Mesenchymal stem cell (in vitro differentiated cells and primary cell): ENCODE measurements around the gene NNMT.

Source experiments
- DNase-seq: peaks from one replicate; pipeline ENCODE4 v3.0.0-alpha.2; 2013
- H2AFZ ChIP-seq: one replicate; pipeline ENCODE4 v1.6.1; 2013; ENCODE audit warnings: low read depth, mild to moderate bottlenecking, control low read depth, inconsistent platforms, low read length, moderate library complexity
- H2AK5ac ChIP-seq: 2 replicates; pipeline ENCODE4 v1.6.1; 2013; ENCODE audit warnings: low read length, moderate library complexity, mild to moderate bottlenecking, inconsistent platforms; ENCODE audit not compliant: severe bottlenecking
- H2BK120ac ChIP-seq: one replicate; pipeline ENCODE4 v1.6.1; 2013; ENCODE audit warnings: low read depth, mild to moderate bottlenecking, inconsistent platforms, low read length, moderate library complexity
- H2BK12ac ChIP-seq, 2 experiments: one replicate each; pipeline ENCODE4 v1.6.1; 2013; ENCODE audit warnings: inconsistent platforms in 2 of 2, low read length in 2 of 2, mild to moderate bottlenecking in 2 of 2, moderate library complexity in 2 of 2, control low read depth in 1 of 2
- H2BK15ac ChIP-seq: one replicate; pipeline ENCODE4 v1.6.1; 2013; ENCODE audit warnings: mild to moderate bottlenecking, low read depth, inconsistent platforms; ENCODE audit not compliant: poor library complexity, severe bottlenecking
- H2BK5ac ChIP-seq: 2 replicates; pipeline ENCODE4 v1.6.1; 2013; ENCODE audit warnings: low read depth, mild to moderate bottlenecking, low read length, control low read depth, inconsistent platforms; ENCODE audit not compliant: poor library complexity, severe bottlenecking
- H3K14ac ChIP-seq, 2 experiments: one replicate each; pipeline ENCODE4 v1.6.1; 2013; ENCODE audit warnings: inconsistent platforms in 2 of 2, low read length in 2 of 2, control low read depth in 1 of 2, mild to moderate bottlenecking in 1 of 2, moderate library complexity in 1 of 2
- H3K18ac ChIP-seq, 2 experiments: one replicate each; pipeline ENCODE4 v1.6.1; 2013; ENCODE audit warnings: inconsistent platforms in 2 of 2, low read length in 2 of 2, control low read depth in 1 of 2, low read depth in 1 of 2, mild to moderate bottlenecking in 1 of 2
- H3K23ac ChIP-seq, 2 experiments: one replicate each; pipeline ENCODE4 v1.6.1; 2013; ENCODE audit warnings: inconsistent platforms in 2 of 2, low read length in 2 of 2, mild to moderate bottlenecking in 2 of 2, moderate library complexity in 2 of 2, control low read depth in 1 of 2
- H3K27ac ChIP-seq: 2 replicates; pipeline ENCODE4 v1.5.1; 2013; ENCODE audit warnings: mild to moderate bottlenecking, moderate library complexity, low read length, control low read depth, inconsistent platforms; ENCODE audit not compliant: poor library complexity, severe bottlenecking
- H3K27me3 ChIP-seq, 2 experiments: 2 replicates each; pipeline versions ENCODE4 v1.6.1 to v1.7.0; 2013; ENCODE audit warnings: low read length in 2 of 2, mild to moderate bottlenecking in 2 of 2, moderate library complexity in 2 of 2, control low read depth in 1 of 2, inconsistent platforms in 1 of 2; ENCODE audit not compliant: control insufficient read depth in 1 of 2, insufficient read depth in 1 of 2
- H3K36me3 ChIP-seq, 2 experiments: 2 replicates each; pipeline versions ENCODE4 v1.6.1 to v1.7.0; 2013; ENCODE audit warnings: low read length in 2 of 2, control low read depth in 1 of 2, inconsistent platforms in 1 of 2, low read depth in 1 of 2, mild to moderate bottlenecking in 1 of 2; ENCODE audit not compliant: insufficient read depth in 2 of 2, control insufficient read depth in 1 of 2
- H3K4ac ChIP-seq, 2 experiments: one replicate each; pipeline ENCODE4 v1.6.1; 2013; ENCODE audit warnings: inconsistent platforms in 2 of 2, low read length in 2 of 2, mild to moderate bottlenecking in 2 of 2, moderate library complexity in 2 of 2, control low read depth in 1 of 2, low read depth in 1 of 2
- H3K4me1 ChIP-seq: 2 replicates; pipeline ENCODE4 v1.6.1; 2013; ENCODE audit warnings: low read depth, low read length, control low read depth; ENCODE audit not compliant: control insufficient read depth, insufficient read depth
- H3K4me2 ChIP-seq: 2 replicates; pipeline ENCODE4 v1.6.1; 2013; ENCODE audit warnings: low read length, mild to moderate bottlenecking, inconsistent platforms; ENCODE audit not compliant: poor library complexity, severe bottlenecking
- H3K4me3 ChIP-seq, 2 experiments: 2 replicates each; pipeline versions ENCODE4 v1.5.1 to v1.7.0; 2013; ENCODE audit warnings: low read length in 2 of 2, mild to moderate bottlenecking in 2 of 2, control low read depth in 1 of 2, low read depth in 1 of 2; ENCODE audit not compliant: insufficient read depth in 1 of 2
- H3K79me1 ChIP-seq: replicated peaks from 2 replicates; pipeline ENCODE4 v1.6.1; 2013; ENCODE audit warnings: mild to moderate bottlenecking, control low read depth, low read length, inconsistent platforms; ENCODE audit not compliant: poor library complexity, severe bottlenecking
- H3K9ac ChIP-seq: 2 replicates; pipeline ENCODE4 v1.7.0; 2013; ENCODE audit warnings: mild to moderate bottlenecking, low read length, moderate library complexity
- H3K9me3 ChIP-seq: 2 replicates; pipeline ENCODE4 v1.7.0; 2013; ENCODE audit warnings: mild to moderate bottlenecking, low read length; ENCODE audit not compliant: control insufficient read depth
- H4K8ac ChIP-seq: one replicate; pipeline ENCODE4 v1.6.1; 2013; ENCODE audit warnings: inconsistent platforms, mild to moderate bottlenecking, low read length, moderate library complexity
- H4K91ac ChIP-seq: one replicate; pipeline ENCODE4 v1.6.1; 2013; ENCODE audit warnings: mild to moderate bottlenecking, low read length, inconsistent platforms
- WGBS: methylation state at CpG from one replicate; pipeline ENCODE4 v1.1.7; 2013; ENCODE audit warnings: mixed read lengths; 5-methylcytosine and 5-hydroxymethylcytosine counted together

The NNMT gene

DNA sequence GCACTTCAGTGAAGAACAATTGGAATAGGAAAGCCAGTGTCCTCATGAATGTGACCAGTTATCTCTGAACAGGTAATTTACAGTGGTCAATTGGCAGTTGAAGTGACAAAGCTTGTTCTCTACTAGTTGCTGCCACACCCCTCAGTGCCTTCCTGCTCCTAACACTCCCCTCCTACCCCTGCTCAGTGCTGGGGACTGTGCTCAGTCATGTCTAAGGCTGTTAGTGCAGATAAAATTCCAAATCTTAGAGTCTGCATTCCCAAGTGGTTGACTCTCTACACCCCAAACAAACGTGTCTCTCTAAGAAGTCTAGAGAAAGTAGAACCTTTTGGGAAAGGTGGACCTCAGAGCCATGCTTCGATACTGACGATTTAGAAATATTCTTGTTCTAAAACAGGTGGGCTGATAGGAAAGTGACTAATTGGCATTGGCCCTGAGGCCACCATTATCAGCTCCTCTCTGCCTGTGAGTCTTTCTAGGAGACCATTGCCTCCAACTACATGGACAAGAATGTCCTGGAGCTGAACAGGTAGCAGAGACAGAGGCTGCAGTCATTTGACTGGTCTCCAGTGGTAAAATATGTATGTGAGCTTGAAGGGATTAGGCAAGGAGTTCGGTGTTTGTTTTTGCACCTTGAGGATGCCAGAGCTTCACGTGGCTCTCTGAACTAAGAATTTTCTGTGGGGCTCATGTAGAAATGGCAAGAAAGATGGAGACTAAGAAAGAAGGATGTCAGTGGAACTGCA is 22.1 kb upstream of the NNMT start:
- WGBS = 85% methylated on average over 5 of the region's 5 CpGs
- H4K8ac ChIP-seq = no peak overlapping the region
- no peak for DNase-seq

GRCh38 chr11:114274637-114275036 is 21.6 kb upstream of the NNMT start:
- no peaks in the 10 kb centered on the region for H3K79me1 ChIP-seq
- 51% methylated on average over 2 of the region's 3 CpGs for WGBS

More for the DNA sequence above, 22.1 kb upstream of the NNMT start:
- Histone ChIP-seq H3K9ac (no peak overlapping the region), H2BK5ac (no peak overlapping the region), H2BK12ac (no peak overlapping the region), H3K27ac (no peak overlapping the region), H3K79me1 (no peaks in the 10 kb centered on the region), H3K4me2 (no peak overlapping the region), H2BK15ac (no peak overlapping the region), H3K27me3 (peaks cover 47 to 60% of the 10 kb centered on the region in 2 experiments), H3K18ac (no peak overlapping the region), H2BK120ac (no peak overlapping the region), H3K23ac (no peak overlapping the region), H3K36me3 (no peaks in the 10 kb centered on the region), H2AFZ (no peak overlapping the region), H3K9me3 (peaks cover 4% of the 10 kb centered on the region), H3K4ac (no peak overlapping the region), H3K4me3 (no peak overlapping the region), H4K91ac (no peak overlapping the region), H2AK5ac (no peak overlapping the region), H3K4me1 (no peaks in the 10 kb centered on the region), H3K14ac (no peak overlapping the region)

GRCh38 chr11:114275280-114275679 is 20.9 kb upstream of the NNMT start:
- no peak overlapping the region for H3K9ac ChIP-seq
- no peak for DNase-seq
- H3K36me3 ChIP-seq = no peaks in the 10 kb centered on the region
- H4K8ac ChIP-seq = no peak overlapping the region
- WGBS = 94% methylated on average over 3 of the region's 3 CpGs
- H2BK15ac ChIP-seq = no peak overlapping the region
- H2BK120ac ChIP-seq = no peak overlapping the region
- no peak overlapping the region for H3K27ac ChIP-seq
- peaks cover 47 to 59% of the 10 kb centered on the region in 2 experiments for H3K27me3 ChIP-seq
- H3K4me3 ChIP-seq = no peak overlapping the region
- no peak overlapping the region for H3K4ac ChIP-seq
- H3K23ac ChIP-seq = no peak overlapping the region
- H3K4me1 ChIP-seq = peaks cover 2% of the 10 kb centered on the region
- H3K9me3 ChIP-seq = peaks cover 3% of the 10 kb centered on the region
- no peak overlapping the region for H2BK5ac ChIP-seq
- no peaks in the 10 kb centered on the region for H3K79me1 ChIP-seq
- no peak overlapping the region for H2AK5ac ChIP-seq
- no peak overlapping the region for H3K4me2 ChIP-seq
- H3K18ac ChIP-seq = no peak overlapping the region
- H4K91ac ChIP-seq = no peak overlapping the region
- no peak overlapping the region for H3K14ac ChIP-seq
- H2BK12ac ChIP-seq = no peak overlapping the region
- H2AFZ ChIP-seq = no peak overlapping the region

More at GRCh38 chr11:114274637-114275036, 21.6 kb upstream of the NNMT start:
- H3K27ac ChIP-seq = no peak overlapping the region
- no peak overlapping the region for H3K14ac ChIP-seq
- no peak overlapping the region for H3K4me2 ChIP-seq
- H3K18ac ChIP-seq = no peak overlapping the region
- no peak overlapping the region for H2BK15ac ChIP-seq
- no peak overlapping the region for H2AFZ ChIP-seq
- no peak overlapping the region for H3K4me3 ChIP-seq
- H3K4ac ChIP-seq = no peak overlapping the region
- no peak overlapping the region for H2BK12ac ChIP-seq
- H3K36me3 ChIP-seq = no peaks in the 10 kb centered on the region
- no peak overlapping the region for H2BK5ac ChIP-seq
- DNase-seq = no peak
- H4K8ac ChIP-seq = no peak overlapping the region
- H3K4me1 ChIP-seq = no peaks in the 10 kb centered on the region
- H3K23ac ChIP-seq = no peak overlapping the region
- H3K9ac ChIP-seq = no peak overlapping the region
- H2BK120ac ChIP-seq = no peak overlapping the region
- peaks cover 47 to 60% of the 10 kb centered on the region in 2 experiments for H3K27me3 ChIP-seq
- H2AK5ac ChIP-seq = no peak overlapping the region
- peaks cover 4% of the 10 kb centered on the region for H3K9me3 ChIP-seq
- H4K91ac ChIP-seq = no peak overlapping the region

DNA sequence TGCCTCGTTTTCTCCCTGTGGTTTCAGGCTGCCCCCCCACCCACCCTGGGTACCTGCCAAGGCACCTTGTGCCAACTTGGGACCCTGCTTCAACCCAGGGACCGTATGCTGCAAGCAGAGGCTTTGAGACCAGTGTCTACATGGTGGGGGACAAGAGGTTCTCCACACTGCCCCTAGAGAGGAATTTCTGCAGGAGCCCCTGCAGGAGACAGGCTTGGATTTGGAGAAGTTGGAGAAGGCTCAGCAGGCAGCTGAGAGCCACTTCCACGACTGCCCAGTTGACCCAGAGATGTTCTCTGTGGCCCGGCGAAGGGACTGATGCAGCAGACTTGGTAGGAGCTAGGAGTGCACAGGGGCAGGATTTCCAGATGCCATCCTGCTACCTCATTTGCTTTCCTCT is 20.1 kb upstream of the NNMT start:
- Histone ChIP-seq H3K4me2 (no peak overlapping the region), H3K4ac (no peak overlapping the region), H3K4me1 (peaks cover 9% of the 10 kb centered on the region), H3K27me3 (peaks cover 47 to 53% of the 10 kb centered on the region in 2 experiments), H3K79me1 (no peaks in the 10 kb centered on the region), H3K23ac (no peak overlapping the region), H2BK12ac (no peak overlapping the region), H3K18ac (no peak overlapping the region), H3K9ac (no peak overlapping the region), H2AFZ (no peak overlapping the region), H3K27ac (no peak overlapping the region), H3K14ac (no peak overlapping the region), H4K91ac (no peak overlapping the region), H3K9me3 (no peaks in the 10 kb centered on the region), H2BK15ac (no peak overlapping the region), H3K4me3 (no peak overlapping the region), H2BK5ac (no peak overlapping the region), H2AK5ac (no peak overlapping the region), H2BK120ac (no peak overlapping the region), H4K8ac (no peak overlapping the region), H3K36me3 (no peaks in the 10 kb centered on the region)
- WGBS = 66% methylated on average over 5 of the region's 5 CpGs
- no peak for DNase-seq
